ENCODE data around the gene SNCA. TPM values are rescaled to one million over a fixed set of nuclear protein-coding genes. Genes with fewer than 3 reads are reported as not detected.

Gene SNCA
- total RNA-seq, 2 donors from 2014 or later, result 5.6 to 8.7 TPM

DNA sequence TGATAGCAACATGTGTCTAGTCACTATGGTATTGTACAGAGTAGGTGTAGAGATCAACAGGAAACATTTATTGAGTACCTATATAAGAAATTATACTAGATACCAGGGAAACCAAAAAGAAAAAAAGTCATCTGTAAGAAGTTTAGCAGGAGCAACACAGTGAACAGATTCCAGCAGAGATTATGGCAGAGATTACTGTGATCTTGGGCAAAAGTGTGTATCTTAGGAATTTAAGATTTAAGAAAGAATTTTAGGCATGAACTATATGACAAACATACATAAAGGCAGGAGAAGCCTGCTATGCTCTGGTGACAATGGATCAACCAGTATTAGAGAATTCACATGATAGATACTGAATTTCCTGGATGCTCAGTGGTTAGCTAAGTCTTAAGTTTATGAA lies 37.9 kb downstream of the SNCA start:
- Histone ChIP-seq H3K27ac (no peak overlapping the region), H3K4me1 (replicated peaks) (no peaks in the 10 kb centered on the region), H3K9me3 (no peaks in the 10 kb centered on the region), H3K4me3 (no peak overlapping the region), H3K27me3 (replicated peaks; ENCODE audit: insufficient read depth) (no peaks in the 10 kb centered on the region), H3K36me3 (no peaks in the 10 kb centered on the region)
- no peak for DNase-seq (ENCODE audit: low spot score)
- intact Hi-C loops (cut with DNase I), result no loop called here
- TF ChIP-seq CTCF (IDR thresholded peaks at IDR 0.05) (no peak), POLR2A (IDR thresholded peaks at IDR 0.05) (no peak), POLR2AphosphoS5 (IDR thresholded peaks at IDR 0.05) (no peak)

DNA sequence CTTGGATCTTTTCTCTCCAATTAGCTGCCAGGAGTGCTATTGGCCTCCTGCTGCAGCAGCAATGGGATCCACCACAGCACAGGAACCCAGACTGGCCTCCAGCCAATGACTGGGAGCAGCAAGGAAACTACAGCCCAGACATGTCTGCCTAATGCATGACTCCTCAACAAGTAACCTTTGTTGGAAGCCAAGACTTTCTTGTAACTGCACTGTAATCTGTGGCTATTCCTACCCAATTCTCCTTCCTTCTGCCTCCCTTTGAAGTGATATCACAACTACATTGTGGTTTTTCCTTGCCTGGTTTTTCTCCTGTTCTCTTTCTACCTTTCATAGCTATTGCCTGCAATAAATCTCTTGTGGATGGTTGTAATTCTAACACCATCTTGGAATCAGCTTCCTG lies 39.8 kb downstream of the SNCA start:
- Histone ChIP-seq H3K9me3 (no peaks in the 10 kb centered on the region), H3K4me3 (no peak overlapping the region), H3K4me1 (replicated peaks) (no peaks in the 10 kb centered on the region), H3K27me3 (replicated peaks; ENCODE audit: insufficient read depth) (no peaks in the 10 kb centered on the region), H3K36me3 (no peaks in the 10 kb centered on the region), H3K27ac (no peak overlapping the region)
- DNase-seq (ENCODE audit: low spot score), result no peak
- TF ChIP-seq CTCF (IDR thresholded peaks at IDR 0.05) (no peak), POLR2AphosphoS5 (IDR thresholded peaks at IDR 0.05) (no peak), POLR2A (IDR thresholded peaks at IDR 0.05) (no peak)
- intact Hi-C loops (cut with DNase I), result no loop called here

DNA sequence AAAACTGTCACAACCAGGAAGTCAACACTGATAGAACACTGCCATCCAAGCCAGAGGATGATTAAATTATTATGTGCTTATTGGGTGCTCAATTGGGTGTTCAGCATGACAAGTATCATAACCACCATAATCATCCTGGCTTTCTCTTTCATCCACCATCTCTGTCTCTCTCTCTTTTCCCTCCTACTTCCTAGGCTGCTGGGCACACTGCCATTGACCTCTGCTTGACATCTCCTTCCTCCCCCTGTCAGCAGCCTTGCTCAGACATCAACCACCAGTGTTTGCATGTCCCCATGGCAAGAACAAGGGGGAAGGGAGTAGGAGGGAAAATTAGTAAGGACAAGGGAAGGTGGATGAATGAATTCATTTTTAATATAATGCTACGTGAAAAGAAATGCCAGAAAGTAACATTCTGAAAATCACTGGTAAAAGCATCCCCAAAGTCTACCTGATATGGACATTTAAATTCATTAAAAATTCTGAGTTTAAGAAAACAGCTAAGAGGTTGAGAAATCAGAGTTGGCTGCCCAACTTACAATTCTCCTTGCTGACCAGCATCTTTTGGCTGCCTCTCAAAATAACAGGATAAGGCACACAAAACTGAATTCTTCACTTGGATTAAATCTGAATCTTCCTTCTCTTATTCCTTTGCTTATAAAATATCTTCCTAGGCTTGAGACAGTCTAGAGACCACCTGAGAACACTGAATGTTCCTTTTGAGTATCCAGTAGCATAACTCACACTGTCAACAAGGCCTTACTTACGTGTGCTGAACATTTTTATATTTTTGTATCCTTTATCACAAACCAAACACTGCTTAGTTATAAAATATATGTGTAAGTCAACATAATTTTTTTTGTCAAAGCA lies 48.5 kb downstream of the SNCA start:
- no peak overlapping the region for H3K27ac ChIP-seq
- TF ChIP-seq CTCF (IDR thresholded peaks at IDR 0.05) (no peak), POLR2AphosphoS5 (IDR thresholded peaks at IDR 0.05) (no peak), POLR2A (IDR thresholded peaks at IDR 0.05) (no peak)
- H3K27me3 ChIP-seq (replicated peaks; ENCODE audit: insufficient read depth), result no peaks in the 10 kb centered on the region
- intact Hi-C loops (cut with DNase I), result no loop called here
- no peak for DNase-seq (ENCODE audit: low spot score)
- H3K4me1 ChIP-seq (replicated peaks), result no peaks in the 10 kb centered on the region
- no peak overlapping the region for H3K4me3 ChIP-seq
- H3K36me3 ChIP-seq, result no peaks in the 10 kb centered on the region
- H3K9me3 ChIP-seq, result no peaks in the 10 kb centered on the region
- 81% methylated on average over 2 of the region's 2 CpGs for WGBS

DNA sequence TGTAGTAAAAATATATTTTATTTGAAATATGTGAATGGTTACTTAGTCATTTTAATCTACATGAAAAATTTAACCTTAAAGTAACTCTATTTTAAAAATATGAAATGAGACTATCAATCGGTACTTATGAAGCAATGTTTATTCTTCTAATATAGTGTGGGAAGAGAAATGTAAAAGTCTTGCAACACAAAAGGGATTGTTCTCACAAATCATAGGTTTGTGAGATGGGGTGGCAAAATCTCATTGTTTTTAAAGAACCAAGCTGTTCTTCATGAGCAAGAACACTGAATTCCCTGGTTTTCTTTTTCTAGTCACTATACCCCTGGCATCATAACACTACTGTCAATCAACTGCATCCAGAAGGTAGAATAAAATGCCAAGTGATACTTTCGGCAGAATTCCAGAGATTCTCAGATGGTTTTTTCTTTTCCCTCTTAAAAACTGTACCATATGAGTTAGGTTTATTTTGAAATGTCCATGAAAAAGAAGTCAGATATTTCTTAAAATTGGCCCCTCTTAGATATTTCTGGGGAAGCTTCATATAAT lies 52.2 kb downstream of the SNCA start:
- Histone ChIP-seq H3K27me3 (replicated peaks; ENCODE audit: insufficient read depth) (no peaks in the 10 kb centered on the region), H3K4me3 (no peak overlapping the region), H3K27ac (no peak overlapping the region), H3K9me3 (no peaks in the 10 kb centered on the region), H3K4me1 (replicated peaks) (no peaks in the 10 kb centered on the region), H3K36me3 (no peaks in the 10 kb centered on the region)
- no peak for DNase-seq (ENCODE audit: low spot score)
- WGBS, result 88% methylated on average over 2 of the region's 2 CpGs
- intact Hi-C loops (cut with DNase I), result no loop called here
- TF ChIP-seq CTCF (IDR thresholded peaks at IDR 0.05) (no peak), POLR2AphosphoS5 (IDR thresholded peaks at IDR 0.05) (no peak), POLR2A (IDR thresholded peaks at IDR 0.05) (no peak)

GRCh38 chr4:89781321-89781720 lies 55.6 kb downstream of the SNCA start:
- H3K27me3 ChIP-seq (replicated peaks; ENCODE audit: insufficient read depth), result no peaks in the 10 kb centered on the region
- no peaks in the 10 kb centered on the region for H3K9me3 ChIP-seq
- no peaks in the 10 kb centered on the region for H3K36me3 ChIP-seq
- no peaks in the 10 kb centered on the region for H3K4me1 ChIP-seq (replicated peaks)
- TF ChIP-seq POLR2AphosphoS5 (IDR thresholded peaks at IDR 0.05) (no peak), CTCF (IDR thresholded peaks at IDR 0.05) (no peak), POLR2A (IDR thresholded peaks at IDR 0.05) (no peak)
- intact Hi-C loops (cut with DNase I), result no loop called here
- 79% methylated on average over 2 of the region's 2 CpGs for WGBS
- no peak overlapping the region for H3K27ac ChIP-seq
- no peak for DNase-seq (ENCODE audit: low spot score)
- H3K4me3 ChIP-seq, result no peak overlapping the region
